Activated naive CD8-positive, alpha-beta T cell treated with anti-CD3 and anti-CD28 coated beads, Interleukin-2, amount 50 U/mL, for 24 hours (primary cell): ENCODE results near the gene ARHGAP26.

ENCODE experiments used
- ATAC-seq: fragments of 150-1000 bp; cut with Tn5 transposase; one replicate; pipeline ENCODE4 v1.10.0; 2021
- DNase-seq: peaks from one replicate; pipeline ENCODE4 v3.0.0; 2021
- H3K27ac Mint-ChIP-seq: one replicate; pipeline ENCODE4 v1.8.0; 2021; ENCODE audit warnings: mild to moderate bottlenecking, mixed read lengths
- H3K27me3 Mint-ChIP-seq: one replicate; pipeline ENCODE4 v1.8.0; 2021; ENCODE audit warnings: mixed read lengths
- H3K36me3 Mint-ChIP-seq: one replicate; pipeline ENCODE4 v1.8.0; 2021; ENCODE audit warnings: low read depth, mixed read lengths
- H3K4me1 Mint-ChIP-seq: one replicate; pipeline ENCODE4 v1.8.0; 2021; ENCODE audit warnings: mixed read lengths
- H3K4me3 Mint-ChIP-seq: one replicate; pipeline ENCODE4 v1.8.0; 2021; ENCODE audit warnings: mild to moderate bottlenecking, moderate library complexity, mixed read lengths
- H3K9me3 Mint-ChIP-seq: one replicate; pipeline ENCODE4 v1.8.0; 2021; ENCODE audit warnings: mixed read lengths

The ARHGAP26 gene

DNA sequence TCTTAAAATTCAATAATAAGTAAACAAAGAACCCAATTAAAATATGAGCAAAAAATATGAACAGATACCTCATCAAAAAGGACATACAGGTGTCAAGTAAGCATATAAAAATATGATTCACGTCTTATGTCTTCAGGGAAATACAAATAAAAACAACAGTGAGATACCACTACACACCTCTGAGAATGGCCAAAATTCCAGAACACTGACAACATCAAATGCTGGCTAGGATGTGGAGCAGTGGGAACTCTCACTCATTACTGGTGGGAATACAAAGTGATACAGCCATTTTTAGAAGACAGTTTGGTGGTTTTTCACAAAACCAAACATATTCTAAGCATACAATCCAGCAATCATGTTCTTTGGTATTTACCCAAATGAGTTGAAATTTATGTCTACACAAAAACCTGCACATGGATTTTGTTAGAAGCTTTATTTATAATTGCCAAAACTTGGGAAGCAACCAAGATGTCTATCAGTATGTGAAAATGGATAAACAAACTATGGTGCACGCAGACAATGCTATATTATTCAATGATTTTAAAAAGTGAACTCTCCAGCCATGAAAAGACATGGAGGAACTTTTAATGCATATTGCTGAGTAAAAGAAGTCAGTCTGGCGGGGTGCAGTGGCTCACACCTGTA is 381.0 kb downstream of the ARHGAP26 start:
- H3K27ac Mint-ChIP-seq, result no peak overlapping the region

DNA sequence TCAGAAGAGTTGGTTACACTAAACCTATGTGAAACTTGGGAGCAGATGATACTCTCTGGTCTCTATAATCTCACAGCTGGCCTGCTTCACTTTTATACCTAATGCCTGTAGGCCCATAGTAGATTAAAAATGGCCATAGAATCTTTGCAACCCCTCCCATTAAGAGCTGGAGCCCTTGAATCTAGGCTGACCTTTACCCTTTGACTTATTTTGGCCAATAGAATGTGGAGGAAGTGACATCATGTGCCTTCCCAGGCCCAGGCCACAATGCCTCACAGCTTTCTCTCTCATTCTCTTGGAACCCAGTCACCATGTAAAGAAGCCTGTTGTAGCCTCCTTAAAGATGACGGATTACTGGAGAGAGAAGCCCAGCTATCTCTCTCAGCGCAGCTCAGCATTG is 382.3 kb downstream of the ARHGAP26 start:
- Mint-ChIP-seq H3K4me3 (no peak overlapping the region), H3K27me3 (no peaks in the 10 kb centered on the region), H3K4me1 (peaks cover 6% of the 10 kb centered on the region), H3K9me3 (no peaks in the 10 kb centered on the region), H3K27ac (no peak overlapping the region), H3K36me3 (peaks cover 24% of the 10 kb centered on the region)
- DNase-seq (no peak), ATAC-seq (no peak)

More for the DNA sequence above, 381.0 kb downstream of the ARHGAP26 start:
- no peak overlapping the region for H3K4me3 Mint-ChIP-seq
- no peaks in the 10 kb centered on the region for H3K27me3 Mint-ChIP-seq
- DNase-seq, result no peak
- H3K9me3 Mint-ChIP-seq, result no peaks in the 10 kb centered on the region
- ATAC-seq, result no peak
- peaks cover 6% of the 10 kb centered on the region for H3K4me1 Mint-ChIP-seq
- H3K36me3 Mint-ChIP-seq, result peaks cover 22% of the 10 kb centered on the region

- no peak overlapping the region for H3K4me3 Mint-ChIP-seq
- H3K9me3 Mint-ChIP-seq, result no peaks in the 10 kb centered on the region
- H3K4me1 Mint-ChIP-seq, result peaks cover 6% of the 10 kb centered on the region
- H3K27ac Mint-ChIP-seq, result no peak overlapping the region
- H3K27me3 Mint-ChIP-seq, result no peaks in the 10 kb centered on the region
- no peak for DNase-seq
- ATAC-seq, result no peak
- peaks cover 17% of the 10 kb centered on the region for H3K36me3 Mint-ChIP-seq
These were observed 383.3 kb downstream of the ARHGAP26 start for GRCh38 chr5:143153332-143154119.

DNA sequence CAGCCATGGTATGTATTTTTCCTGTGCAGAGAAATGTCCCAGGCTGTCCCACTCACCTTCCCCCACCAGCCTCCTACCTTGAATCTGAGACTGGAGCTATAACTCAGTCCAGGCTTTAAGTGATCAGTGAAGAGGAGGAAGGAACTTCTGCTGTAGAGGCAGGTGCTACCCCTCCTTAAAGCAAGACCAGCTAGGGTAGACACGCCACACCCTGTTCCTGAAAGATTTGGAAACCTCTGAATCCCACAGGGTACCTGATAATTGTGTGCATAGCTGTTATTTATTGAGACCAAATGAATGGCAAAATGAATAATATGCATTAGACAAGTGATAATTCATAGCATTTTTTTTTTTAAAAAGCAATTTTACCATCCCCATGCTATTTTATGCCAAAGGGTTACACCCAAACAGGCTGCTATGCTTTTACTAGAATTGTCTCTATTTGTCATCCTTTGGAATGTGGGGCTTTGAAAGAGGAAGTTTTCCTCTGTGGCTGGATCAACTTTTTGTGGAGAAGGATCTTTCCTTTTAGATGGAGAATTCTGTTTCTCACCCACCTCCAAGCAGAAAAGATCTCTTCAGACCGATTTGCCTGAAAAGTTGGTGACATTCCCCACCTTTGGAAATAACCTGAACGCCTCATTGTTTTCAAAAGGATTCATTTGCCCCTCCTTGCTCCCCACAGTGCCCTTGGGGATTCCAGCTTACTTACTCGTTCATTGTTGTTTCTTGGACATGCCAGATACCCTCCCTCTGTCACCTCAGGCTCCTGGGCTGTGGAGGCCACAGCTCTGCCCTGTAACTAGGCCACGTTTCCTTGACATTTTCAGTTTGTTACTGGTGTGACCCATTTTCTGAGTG is 384.6 kb downstream of the ARHGAP26 start:
- no peaks in the 10 kb centered on the region for H3K27me3 Mint-ChIP-seq

DNA sequence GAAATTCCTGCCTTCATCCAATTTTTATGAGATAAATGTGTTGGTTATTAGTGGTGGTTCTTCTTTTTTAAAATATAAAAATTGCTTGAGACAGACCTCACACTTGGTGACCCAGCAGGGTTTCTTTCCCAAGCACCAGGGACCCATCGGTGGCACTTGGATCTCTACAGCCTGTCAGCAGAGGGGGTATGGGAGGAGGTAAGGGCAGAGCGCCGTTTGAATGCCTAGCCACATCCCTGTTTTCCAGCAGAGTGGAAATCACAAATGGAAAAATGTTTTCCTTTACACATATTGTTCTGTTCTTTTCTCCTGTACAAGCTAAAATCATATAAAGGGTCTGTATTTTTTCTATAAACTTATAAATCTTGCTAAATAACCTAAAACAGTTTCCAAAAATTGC is 385.3 kb downstream of the ARHGAP26 start:
- Mint-ChIP-seq H3K27me3 (no peaks in the 10 kb centered on the region), H3K4me3 (no peak overlapping the region), H3K9me3 (no peaks in the 10 kb centered on the region), H3K27ac (no peak overlapping the region), H3K36me3 (peaks cover 13% of the 10 kb centered on the region), H3K4me1 (peaks cover 2% of the 10 kb centered on the region)
- ATAC-seq (no peak), DNase-seq (no peak)

More for the DNA sequence above, 384.6 kb downstream of the ARHGAP26 start:
- peaks cover 2% of the 10 kb centered on the region for H3K4me1 Mint-ChIP-seq
- H3K4me3 Mint-ChIP-seq, result no peak overlapping the region
- ATAC-seq, result no peak
- no peak for DNase-seq
- no peak overlapping the region for H3K27ac Mint-ChIP-seq
- H3K9me3 Mint-ChIP-seq, result no peaks in the 10 kb centered on the region
- H3K36me3 Mint-ChIP-seq, result peaks cover 16% of the 10 kb centered on the region

DNA sequence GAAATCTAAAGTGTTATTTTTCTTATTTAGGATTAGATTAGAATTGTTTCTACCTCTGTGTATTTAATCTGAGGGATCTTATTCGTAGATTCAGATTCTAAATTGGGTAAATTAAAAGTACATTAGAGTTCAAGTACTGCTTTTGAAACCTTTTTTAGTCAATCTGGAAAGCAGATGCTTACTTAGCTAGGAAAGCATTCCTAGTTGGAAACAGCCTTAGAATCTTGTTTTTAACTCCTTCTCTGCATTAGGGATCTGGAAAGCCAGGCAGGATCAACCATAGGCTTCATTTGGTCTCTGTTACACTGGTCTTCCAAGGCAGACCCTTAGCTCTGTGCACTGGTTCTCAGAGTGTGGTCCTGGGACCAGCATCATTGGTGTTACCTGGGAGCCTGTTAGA is 385.9 kb downstream of the ARHGAP26 start:
- peaks cover 2% of the 10 kb centered on the region for H3K4me1 Mint-ChIP-seq
- H3K36me3 Mint-ChIP-seq, result peaks cover 13% of the 10 kb centered on the region
- no peaks in the 10 kb centered on the region for H3K27me3 Mint-ChIP-seq
- DNase-seq, result no peak
- H3K9me3 Mint-ChIP-seq, result no peaks in the 10 kb centered on the region
- no peak overlapping the region for H3K4me3 Mint-ChIP-seq
- no peak overlapping the region for H3K27ac Mint-ChIP-seq
- no peak for ATAC-seq

GRCh38 chr5:143156572-143156971 is 386.4 kb downstream of the ARHGAP26 start:
- Mint-ChIP-seq H3K27ac (no peak overlapping the region), H3K9me3 (no peaks in the 10 kb centered on the region), H3K36me3 (peaks cover 13% of the 10 kb centered on the region), H3K4me1 (peaks cover 2% of the 10 kb centered on the region), H3K4me3 (no peak overlapping the region), H3K27me3 (no peaks in the 10 kb centered on the region)
- DNase-seq (no peak), ATAC-seq (no peak)

DNA sequence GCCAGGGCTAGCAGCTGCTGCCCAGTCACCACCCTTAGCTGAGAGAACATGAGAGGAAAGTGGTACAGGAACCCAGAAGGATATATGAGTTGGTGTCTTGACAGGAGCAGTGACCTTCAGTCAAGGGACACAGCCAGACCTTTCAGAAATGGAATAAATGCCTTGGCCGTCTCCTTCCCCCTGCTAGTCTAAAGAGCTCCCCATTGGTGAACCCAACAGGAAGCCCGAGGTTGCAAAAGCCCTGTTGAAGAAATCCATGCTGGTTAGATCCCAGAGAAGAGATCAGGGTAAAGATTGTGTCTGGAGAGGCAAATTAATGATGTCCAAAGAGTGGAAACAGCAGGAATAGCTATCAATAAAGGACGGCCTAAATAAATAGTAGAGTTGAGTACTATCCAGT is 388.9 kb downstream of the ARHGAP26 start:
- H3K27me3 Mint-ChIP-seq, result no peaks in the 10 kb centered on the region
- ATAC-seq, result no peak
- no peak overlapping the region for H3K4me3 Mint-ChIP-seq
- DNase-seq, result no peak
- no peak overlapping the region for H3K27ac Mint-ChIP-seq
- peaks cover 20% of the 10 kb centered on the region for H3K36me3 Mint-ChIP-seq
- H3K4me1 Mint-ChIP-seq, result no peaks in the 10 kb centered on the region
- no peaks in the 10 kb centered on the region for H3K9me3 Mint-ChIP-seq

DNA sequence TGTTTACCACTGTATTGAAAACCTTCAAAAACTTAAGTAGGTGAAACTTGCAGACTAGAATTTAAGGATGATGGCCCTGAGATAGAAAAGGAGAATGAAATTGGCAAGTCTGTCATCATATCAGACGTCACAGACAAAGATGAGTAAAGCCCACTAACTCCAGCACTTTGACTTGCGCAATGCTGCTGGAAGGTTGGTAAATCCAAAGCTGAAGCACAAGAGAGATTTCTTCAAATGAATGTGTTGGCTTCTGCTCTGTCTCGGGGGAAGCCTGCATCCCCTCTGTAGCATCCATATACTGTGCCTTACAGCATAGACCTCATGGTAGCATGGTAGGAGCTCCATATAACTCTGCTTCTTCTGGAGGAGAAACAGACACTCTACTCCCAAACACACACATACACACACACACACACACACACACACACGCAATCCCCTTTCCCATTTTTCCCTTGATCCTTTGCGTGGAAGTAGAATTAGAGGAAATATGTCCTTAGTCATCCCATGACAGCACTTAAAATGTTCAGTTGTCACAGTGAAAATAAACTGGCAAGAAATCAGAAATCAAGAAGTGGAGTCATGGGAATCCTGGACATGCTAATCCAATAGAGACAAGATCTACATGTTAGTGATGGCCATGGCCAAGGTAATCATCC is 391.8 kb downstream of the ARHGAP26 start:
- no peaks in the 10 kb centered on the region for H3K9me3 Mint-ChIP-seq
- H3K27ac Mint-ChIP-seq, result no peak overlapping the region
- DNase-seq (no peak), ATAC-seq (no peak)
- H3K4me1 Mint-ChIP-seq, result no peaks in the 10 kb centered on the region
- H3K4me3 Mint-ChIP-seq, result no peak overlapping the region
- H3K36me3 Mint-ChIP-seq, result peaks cover 18% of the 10 kb centered on the region
- H3K27me3 Mint-ChIP-seq, result no peaks in the 10 kb centered on the region

GRCh38 chr5:143162810-143163209 is 392.6 kb downstream of the ARHGAP26 start:
- Mint-ChIP-seq H3K4me3 (no peak overlapping the region), H3K27me3 (no peaks in the 10 kb centered on the region), H3K36me3 (peaks cover 15% of the 10 kb centered on the region), H3K9me3 (no peaks in the 10 kb centered on the region), H3K27ac (no peak overlapping the region), H3K4me1 (no peaks in the 10 kb centered on the region)
- no peak for DNase-seq
- ATAC-seq, result no peak

DNA sequence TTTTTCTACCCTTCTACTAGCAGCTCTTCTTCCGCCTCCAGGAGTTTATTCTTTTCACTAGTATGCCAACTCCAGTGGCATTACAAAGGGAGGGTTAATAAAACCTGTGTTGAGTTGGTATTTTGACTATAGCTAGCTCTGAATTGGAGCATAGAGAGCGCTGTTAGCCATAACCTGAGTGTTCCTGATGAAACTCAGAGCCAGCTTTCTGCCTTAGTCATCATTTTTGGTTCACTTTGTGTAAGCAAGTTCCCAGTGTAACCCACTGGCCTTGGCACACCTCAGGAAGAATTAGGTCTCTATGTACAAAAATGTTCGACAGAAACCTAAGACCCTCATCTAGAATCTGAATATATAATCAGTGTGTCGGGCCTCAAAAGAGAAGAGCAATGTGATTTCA is 394.4 kb downstream of the ARHGAP26 start:
- Mint-ChIP-seq H3K27me3 (no peaks in the 10 kb centered on the region), H3K27ac (no peak overlapping the region), H3K4me3 (no peak overlapping the region), H3K4me1 (no peaks in the 10 kb centered on the region), H3K36me3 (peaks cover 15% of the 10 kb centered on the region), H3K9me3 (no peaks in the 10 kb centered on the region)
- no peak for DNase-seq
- no peak for ATAC-seq

DNA sequence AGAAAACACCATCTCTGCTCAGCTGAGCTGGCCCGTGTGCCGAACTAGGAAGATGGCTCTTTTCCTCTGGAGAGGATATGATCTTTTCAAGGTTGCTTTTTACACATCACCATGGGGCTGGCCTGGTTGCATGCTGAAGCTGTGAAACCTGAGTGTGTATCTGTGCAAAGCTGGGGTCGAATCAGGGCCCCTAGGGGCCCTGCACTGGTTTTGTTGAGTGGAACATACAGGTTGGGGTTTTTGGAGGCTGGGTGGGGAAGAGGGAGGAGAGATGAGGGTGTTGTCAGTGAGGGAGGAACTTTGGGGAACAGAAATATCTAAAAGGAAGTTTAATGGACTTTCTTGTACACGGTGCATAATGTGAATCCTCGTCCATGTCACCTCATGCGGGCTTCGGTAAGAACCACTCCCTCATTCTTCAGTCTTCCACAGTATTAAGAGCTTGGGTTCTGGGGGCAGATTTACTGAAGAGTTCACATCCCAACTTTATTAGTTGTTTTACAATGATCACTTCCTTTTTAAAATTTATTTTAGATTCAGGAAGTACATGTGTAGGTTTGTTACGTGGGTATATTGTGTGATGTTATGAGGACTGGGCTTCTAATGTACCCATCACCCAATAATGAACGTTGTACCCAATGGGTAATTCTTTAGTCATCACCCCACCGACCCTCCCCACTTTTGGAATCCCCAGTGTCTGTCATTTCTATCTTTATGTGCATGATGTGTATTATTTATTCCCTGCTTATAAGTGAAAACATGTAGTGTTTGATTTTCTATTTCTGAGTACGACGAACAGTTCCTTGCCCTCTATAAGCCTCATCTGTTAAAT is 395.1 kb downstream of the ARHGAP26 start:
- Mint-ChIP-seq H3K27me3 (no peaks in the 10 kb centered on the region), H3K27ac (no peak overlapping the region), H3K4me1 (no peaks in the 10 kb centered on the region), H3K36me3 (peaks cover 13% of the 10 kb centered on the region), H3K4me3 (no peak overlapping the region), H3K9me3 (no peaks in the 10 kb centered on the region)
- ATAC-seq (no peak), DNase-seq (no peak)

- no peak for DNase-seq
- Mint-ChIP-seq H3K4me1 (no peaks in the 10 kb centered on the region), H3K4me3 (no peak overlapping the region), H3K27me3 (no peaks in the 10 kb centered on the region), H3K27ac (no peak overlapping the region), H3K36me3 (peaks cover 13% of the 10 kb centered on the region), H3K9me3 (no peaks in the 10 kb centered on the region)
- ATAC-seq, result no peak
These were observed 395.9 kb downstream of the ARHGAP26 start for GRCh38 chr5:143166090-143166489.
